ENCODE data around the gene GPR17.

Gene GPR17

DNA sequence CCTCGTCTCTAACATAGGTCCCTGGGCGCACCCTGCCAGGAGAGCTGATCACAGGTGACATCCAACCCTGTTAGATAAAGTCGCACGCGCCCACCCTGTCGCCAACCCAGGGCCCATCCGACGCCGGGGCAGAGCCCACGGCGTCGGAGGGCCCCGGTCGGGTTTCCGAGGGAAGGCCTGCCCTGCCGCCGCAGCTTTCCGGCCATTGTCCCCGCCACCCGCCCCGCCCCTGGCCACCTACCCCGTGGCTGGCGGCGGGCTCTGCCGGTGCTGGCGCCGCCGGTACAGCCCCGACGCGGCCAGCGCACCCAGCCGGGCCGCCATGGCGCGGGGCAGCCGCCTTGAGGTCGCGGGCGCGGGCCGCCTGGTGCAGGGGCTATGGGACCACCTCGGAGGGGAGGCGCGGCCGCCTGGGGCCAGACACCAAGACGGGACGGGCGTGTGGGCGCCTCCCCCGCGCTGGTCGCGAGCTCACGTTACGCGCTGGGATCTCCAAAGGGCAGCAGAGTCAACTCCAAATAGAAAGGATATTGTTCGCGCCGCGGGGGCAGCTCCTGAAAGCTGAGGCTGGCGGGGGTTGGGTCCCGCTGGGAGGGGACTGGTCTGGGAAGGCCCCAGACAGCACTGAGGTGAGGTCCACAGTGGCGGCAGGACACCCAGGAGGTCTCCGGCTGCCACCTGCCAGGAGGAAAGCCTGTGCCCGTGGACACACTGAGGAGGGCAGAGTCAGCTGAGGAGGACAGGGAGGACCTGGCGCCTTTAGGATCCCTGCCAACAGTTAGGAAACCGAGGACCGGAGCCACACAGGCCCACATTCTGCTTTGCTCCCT is 18.3 kb downstream of the GPR17 start:
- H2AFZ ChIP-seq (ENCODE audit: low read depth, low read length), result no peak overlapping the region

DNA sequence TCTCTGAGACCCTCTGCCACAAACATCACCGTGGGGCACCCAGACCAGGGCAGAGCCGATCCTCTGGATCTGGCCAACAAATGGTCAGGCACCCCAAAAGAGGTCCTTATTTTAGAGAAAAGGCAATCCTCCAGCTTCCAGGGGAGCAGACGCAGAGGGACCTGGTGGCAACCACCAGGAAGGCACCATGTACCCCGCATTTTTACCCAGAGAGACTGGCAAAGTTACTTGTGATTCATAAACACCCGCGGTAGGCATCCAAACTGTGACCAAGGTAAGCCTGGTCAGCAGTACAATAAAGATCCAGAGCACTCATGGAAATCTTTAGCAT is 18.9 kb downstream of the GPR17 start:
- Histone ChIP-seq H3K4me2 (ENCODE audit: low read length) (no peak overlapping the region), H3K4me1 (ENCODE audit: low read length) (peaks cover 3% of the 10 kb centered on the region; the same call in 1 of the 2 replicates), H4K20me1 (ENCODE audit: insufficient read depth, low read length) (no peaks in the 10 kb centered on the region), H3K4me3 (ENCODE audit: low read length) (no peak overlapping the region), H3K36me3 (replicated peaks; ENCODE audit: low read depth, low read length) (no peaks in the 10 kb centered on the region), H3K27me3 (ENCODE audit: low read depth, low read length) (peaks cover 15% of the 10 kb centered on the region), H3K9ac (ENCODE audit: low read length) (no peak overlapping the region), H3K79me2 (ENCODE audit: low read length) (no peaks in the 10 kb centered on the region), H2AFZ (ENCODE audit: low read depth, low read length) (no peak overlapping the region), H3K27ac (ENCODE audit: low read length) (no peak overlapping the region), H3K9me3 (ENCODE audit: insufficient read depth, low read length) (no peaks in the 10 kb centered on the region)
- TF ChIP-seq, protein P1, sequence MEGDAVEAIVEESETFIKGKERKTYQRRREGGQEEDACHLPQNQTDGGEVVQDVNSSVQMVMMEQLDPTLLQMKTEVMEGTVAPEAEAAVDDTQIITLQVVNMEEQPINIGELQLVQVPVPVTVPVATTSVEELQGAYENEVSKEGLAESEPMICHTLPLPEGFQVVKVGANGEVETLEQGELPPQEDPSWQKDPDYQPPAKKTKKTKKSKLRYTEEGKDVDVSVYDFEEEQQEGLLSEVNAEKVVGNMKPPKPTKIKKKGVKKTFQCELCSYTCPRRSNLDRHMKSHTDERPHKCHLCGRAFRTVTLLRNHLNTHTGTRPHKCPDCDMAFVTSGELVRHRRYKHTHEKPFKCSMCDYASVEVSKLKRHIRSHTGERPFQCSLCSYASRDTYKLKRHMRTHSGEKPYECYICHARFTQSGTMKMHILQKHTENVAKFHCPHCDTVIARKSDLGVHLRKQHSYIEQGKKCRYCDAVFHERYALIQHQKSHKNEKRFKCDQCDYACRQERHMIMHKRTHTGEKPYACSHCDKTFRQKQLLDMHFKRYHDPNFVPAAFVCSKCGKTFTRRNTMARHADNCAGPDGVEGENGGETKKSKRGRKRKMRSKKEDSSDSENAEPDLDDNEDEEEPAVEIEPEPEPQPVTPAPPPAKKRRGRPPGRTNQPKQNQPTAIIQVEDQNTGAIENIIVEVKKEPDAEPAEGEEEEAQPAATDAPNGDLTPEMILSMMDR (IDR thresholded peaks at IDR 0.05; ENCODE audit: low read depth, low read length), result no peak
- no peak for TF ChIP-seq EZH2phosphoT487 (IDR thresholded peaks at IDR 0.05; ENCODE audit: low read depth)

More for the DNA sequence above, 18.3 kb downstream of the GPR17 start:
- H3K27me3 ChIP-seq (ENCODE audit: low read depth, low read length), result peaks cover 12% of the 10 kb centered on the region
- TF ChIP-seq, protein P1 (IDR thresholded peaks at IDR 0.05; ENCODE audit: low read depth, low read length), result no peak
- no peak for TF ChIP-seq EZH2phosphoT487 (IDR thresholded peaks at IDR 0.05; ENCODE audit: low read depth)
- no peak overlapping the region for H3K9ac ChIP-seq (ENCODE audit: low read length)
- no peak overlapping the region for H3K4me3 ChIP-seq (ENCODE audit: low read length)
- no peak overlapping the region for H3K27ac ChIP-seq (ENCODE audit: low read length)
- no peaks in the 10 kb centered on the region for H3K9me3 ChIP-seq (ENCODE audit: insufficient read depth, low read length)
- H3K79me2 ChIP-seq (ENCODE audit: low read length), result no peaks in the 10 kb centered on the region
- no peak overlapping the region for H3K4me2 ChIP-seq (ENCODE audit: low read length)
- peaks cover 9% of the 10 kb centered on the region for H3K4me1 ChIP-seq (ENCODE audit: low read length)
- no peaks in the 10 kb centered on the region for H4K20me1 ChIP-seq (ENCODE audit: insufficient read depth, low read length)
- no peaks in the 10 kb centered on the region for H3K36me3 ChIP-seq (replicated peaks; ENCODE audit: low read depth, low read length)

DNA sequence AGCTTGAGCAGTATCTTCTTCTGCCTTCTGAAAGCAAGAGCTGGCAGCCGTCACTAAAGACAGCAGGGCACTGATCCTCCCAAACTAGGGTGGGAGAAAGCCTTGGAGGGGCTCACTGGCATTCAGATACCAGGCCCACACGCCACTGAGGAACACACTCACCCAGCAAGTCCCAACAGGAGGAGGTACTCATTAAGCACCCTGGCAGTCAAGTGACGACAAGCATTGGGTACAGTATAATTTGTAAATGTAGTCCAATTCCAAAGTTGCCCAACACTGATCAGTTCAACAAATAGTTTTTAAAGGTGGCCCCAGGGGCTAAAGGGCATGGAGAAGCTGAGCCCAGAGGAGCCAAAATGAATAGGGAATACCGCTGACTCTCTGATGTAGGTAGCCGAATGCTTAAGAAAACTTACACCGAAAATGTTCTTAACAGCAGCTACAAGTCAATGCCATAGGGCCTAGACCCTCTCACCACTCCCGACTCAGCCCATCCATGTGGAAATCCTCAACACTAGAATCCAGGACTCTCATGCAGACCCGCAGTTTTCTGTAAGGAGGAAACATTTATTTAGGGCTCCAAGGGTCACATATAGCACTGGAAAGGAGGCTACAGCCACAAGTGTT is 19.4 kb downstream of the GPR17 start:
- H3K27ac ChIP-seq (ENCODE audit: low read length), result no peak overlapping the region
- no peaks in the 10 kb centered on the region for H4K20me1 ChIP-seq (ENCODE audit: insufficient read depth, low read length)
- no peaks in the 10 kb centered on the region for H3K36me3 ChIP-seq (replicated peaks; ENCODE audit: low read depth, low read length)
- no peak overlapping the region for H2AFZ ChIP-seq (ENCODE audit: low read depth, low read length)
- no peaks in the 10 kb centered on the region for H3K4me1 ChIP-seq (ENCODE audit: low read length)
- TF ChIP-seq, protein P1 (IDR thresholded peaks at IDR 0.05; ENCODE audit: low read depth, low read length), result no peak
- no peak for TF ChIP-seq EZH2phosphoT487 (IDR thresholded peaks at IDR 0.05; ENCODE audit: low read depth)
- no peak overlapping the region for H3K9ac ChIP-seq (ENCODE audit: low read length)
- no peaks in the 10 kb centered on the region for H3K9me3 ChIP-seq (ENCODE audit: insufficient read depth, low read length)
- H3K4me3 ChIP-seq (ENCODE audit: low read length), result no peak overlapping the region
- H3K79me2 ChIP-seq (ENCODE audit: low read length), result no peaks in the 10 kb centered on the region
- H3K27me3 ChIP-seq (ENCODE audit: low read depth, low read length), result peaks cover 20% of the 10 kb centered on the region
- no peak overlapping the region for H3K4me2 ChIP-seq (ENCODE audit: low read length)

DNA sequence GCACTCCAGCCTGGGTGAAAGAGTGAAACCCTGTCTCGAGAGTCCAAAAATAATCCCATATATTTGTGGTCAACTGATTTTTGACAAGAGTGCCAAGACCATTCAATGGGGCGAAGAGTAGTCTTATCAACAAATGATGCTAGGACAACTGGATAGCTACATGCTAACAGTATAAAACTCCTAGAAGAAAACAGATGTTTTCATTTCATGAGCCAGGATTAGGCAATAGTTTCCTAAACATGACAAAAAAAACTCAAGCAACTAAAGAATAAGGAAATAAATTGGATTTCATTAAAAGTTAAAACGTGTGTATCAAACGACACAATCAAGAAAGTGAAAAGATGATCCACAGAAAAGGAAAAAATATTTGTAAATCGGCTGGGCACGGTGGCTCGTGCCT is 23.1 kb downstream of the GPR17 start:
- Histone ChIP-seq H3K79me2 (ENCODE audit: low read length) (no peaks in the 10 kb centered on the region), H3K27ac (ENCODE audit: low read length) (no peak overlapping the region), H2AFZ (ENCODE audit: low read depth, low read length) (no peak overlapping the region), H3K4me3 (ENCODE audit: low read length) (no peak overlapping the region), H3K27me3 (ENCODE audit: low read depth, low read length) (peaks cover 24% of the 10 kb centered on the region), H3K9me3 (ENCODE audit: insufficient read depth, low read length) (no peaks in the 10 kb centered on the region), H4K20me1 (ENCODE audit: insufficient read depth, low read length) (no peaks in the 10 kb centered on the region), H3K4me1 (ENCODE audit: low read length) (no peaks in the 10 kb centered on the region), H3K4me2 (ENCODE audit: low read length) (no peak overlapping the region), H3K9ac (ENCODE audit: low read length) (no peak overlapping the region), H3K36me3 (replicated peaks; ENCODE audit: low read depth, low read length) (no peaks in the 10 kb centered on the region)
- TF ChIP-seq EZH2phosphoT487 (IDR thresholded peaks at IDR 0.05; ENCODE audit: low read depth), result no peak
- TF ChIP-seq, protein P1 (IDR thresholded peaks at IDR 0.05; ENCODE audit: low read depth, low read length), result no peak

Data from OCI-LY3 (cell line).